Lower lobe of right lung (tissue), 2 donors: ENCODE measurements around the gene ST7. TPM values are rescaled to one million over a fixed set of nuclear protein-coding genes. Genes with fewer than 3 reads are reported as not detected.

Experiments used
- ATAC-seq, 2 donors: fragments of 200-7000 bp; cut with Tn5 transposase; one replicate each; pipeline ENCODE4 v1.9.1; 2020 to 2022; ENCODE audit warnings: mild to moderate bottlenecking in 2 of 2, moderate library complexity in 2 of 2
- DNase-seq: peaks from one replicate; pipeline ENCODE4 v3.0.0-alpha.2; 2020
- H3K27ac ChIP-seq: fragments of 200-600 bp; one replicate; pipeline ENCODE4 v1.8.0; 2022
- H3K27me3 ChIP-seq: fragments of 200-600 bp; one replicate; pipeline ENCODE4 v1.8.0; 2022; ENCODE audit warnings: low read depth
- H3K36me3 ChIP-seq: fragments of 200-600 bp; one replicate; pipeline ENCODE4 v1.8.0; 2022; ENCODE audit warnings: mild to moderate bottlenecking
- H3K4me1 ChIP-seq: fragments of 200-600 bp; one replicate; pipeline ENCODE4 v1.8.0; 2022
- H3K4me3 ChIP-seq: fragments of 200-600 bp; one replicate; pipeline ENCODE4 v1.8.0; 2022; ENCODE audit warnings: mild to moderate bottlenecking
- H3K9me3 ChIP-seq: fragments of 200-600 bp; one replicate; pipeline ENCODE4 v1.8.0; 2022
- CTCF ChIP-seq: fragments of 200-600 bp; IDR thresholded peaks from one replicate; pipeline ENCODE4 v1.8.0; 2022; ENCODE audit warnings: antibody characterized with exemption, mild to moderate bottlenecking
- intact Hi-C: fragments of 100-400 bp; cut with DNase I; formaldehyde crosslinking; loops from one replicate; pipeline ENCODE4 v1.11.0; 2022
- total RNA-seq: library from RNA; stranded (reverse); fragmentation: NEBNext Ultra II Directional; extraction: Animal tissue kit (Norgen Biotek cat#: 25700); gene quantifications from one replicate; pipeline ENCODE4 v1.2.1, GENCODE V29; 2021
- donor health status: DM: no; HTN: yes; CAD: no; lungs with severe emphysema.

Gene ST7
- total RNA-seq, 1 donor from 2014 or later = 51.1 TPM

DNA sequence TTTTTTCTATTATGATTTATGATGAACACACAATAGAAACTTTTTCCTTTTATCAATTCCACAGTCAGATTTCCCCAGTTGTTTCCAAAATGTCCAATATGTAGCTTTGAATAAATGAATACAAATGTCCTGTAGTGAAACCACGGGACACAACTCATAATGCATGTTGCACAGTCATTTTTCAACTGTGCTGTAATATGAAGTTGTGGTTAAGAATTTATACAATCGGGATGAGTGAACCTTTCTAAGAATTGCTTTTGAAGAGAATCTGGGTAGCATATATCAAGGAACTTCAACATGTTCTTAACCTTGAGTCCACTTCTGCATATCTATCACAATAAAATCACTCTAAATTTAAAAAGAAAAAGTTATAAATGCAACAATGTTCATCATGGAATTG, 14.6 kb upstream of the ST7 start:
- Histone ChIP-seq H3K27me3 (no peaks in the 10 kb centered on the region), H3K4me1 (no peaks in the 10 kb centered on the region), H3K4me3 (no peak overlapping the region), H3K27ac (no peak overlapping the region), H3K36me3 (no peaks in the 10 kb centered on the region), H3K9me3 (no peaks in the 10 kb centered on the region)
- intact Hi-C loops = loop anchor here (10.0 kb wide), 1 partner anchor 176 kb away; no protein-coding TSS in a partner anchor
- no peak for ATAC-seq
- DNase-seq = no peak
- no peak for TF ChIP-seq CTCF

- Histone ChIP-seq H3K27ac (no peak overlapping the region), H3K27me3 (no peaks in the 10 kb centered on the region), H3K9me3 (no peaks in the 10 kb centered on the region), H3K4me3 (no peak overlapping the region), H3K4me1 (no peaks in the 10 kb centered on the region), H3K36me3 (no peaks in the 10 kb centered on the region)
- intact Hi-C loops = no loop called here
- DNase-seq (no peak), ATAC-seq (no peak)
- TF ChIP-seq CTCF = no peak
Measured at GRCh38 chr7:116940689-116941370, 12.5 kb upstream of the ST7 start.

DNA sequence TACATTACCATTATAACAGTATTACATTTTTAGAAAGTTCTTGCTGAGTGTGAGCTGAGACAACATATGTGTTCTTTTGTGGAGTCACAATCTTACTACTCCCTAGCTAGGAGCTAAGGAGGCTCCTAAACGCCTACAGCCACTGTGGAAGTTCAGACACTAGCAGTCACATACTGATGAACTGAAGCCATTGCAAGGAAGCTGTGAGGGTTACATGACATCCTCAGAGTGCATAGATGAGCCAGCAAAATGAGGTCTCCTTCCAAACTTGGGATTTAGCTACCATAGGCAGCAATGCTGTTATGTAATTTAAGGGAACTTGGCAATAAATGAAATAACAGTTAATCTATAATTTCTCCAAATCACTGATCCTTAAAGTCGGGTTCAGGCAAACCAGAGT, 10.8 kb upstream of the ST7 start:
- H3K27me3 ChIP-seq = no peaks in the 10 kb centered on the region
- intact Hi-C loops = no loop called here
- H3K36me3 ChIP-seq = no peaks in the 10 kb centered on the region
- no peak overlapping the region for H3K4me3 ChIP-seq
- H3K4me1 ChIP-seq = no peaks in the 10 kb centered on the region
- ATAC-seq (no peak), DNase-seq (no peak)
- H3K9me3 ChIP-seq = no peaks in the 10 kb centered on the region
- H3K27ac ChIP-seq = no peak overlapping the region
- no peak for TF ChIP-seq CTCF

- Histone ChIP-seq H3K27ac (no peak overlapping the region), H3K9me3 (no peaks in the 10 kb centered on the region), H3K27me3 (no peaks in the 10 kb centered on the region), H3K4me1 (peaks cover 28% of the 10 kb centered on the region), H3K4me3 (no peak overlapping the region), H3K36me3 (no peaks in the 10 kb centered on the region)
- intact Hi-C loops = no loop called here
- TF ChIP-seq CTCF = no peak
- peak; percentile 88 to 89 for ATAC-seq
- DNase-seq = peak; percentile 62
Measured at GRCh38 chr7:116948934-116949333, 4.4 kb upstream of the ST7 start.

DNA sequence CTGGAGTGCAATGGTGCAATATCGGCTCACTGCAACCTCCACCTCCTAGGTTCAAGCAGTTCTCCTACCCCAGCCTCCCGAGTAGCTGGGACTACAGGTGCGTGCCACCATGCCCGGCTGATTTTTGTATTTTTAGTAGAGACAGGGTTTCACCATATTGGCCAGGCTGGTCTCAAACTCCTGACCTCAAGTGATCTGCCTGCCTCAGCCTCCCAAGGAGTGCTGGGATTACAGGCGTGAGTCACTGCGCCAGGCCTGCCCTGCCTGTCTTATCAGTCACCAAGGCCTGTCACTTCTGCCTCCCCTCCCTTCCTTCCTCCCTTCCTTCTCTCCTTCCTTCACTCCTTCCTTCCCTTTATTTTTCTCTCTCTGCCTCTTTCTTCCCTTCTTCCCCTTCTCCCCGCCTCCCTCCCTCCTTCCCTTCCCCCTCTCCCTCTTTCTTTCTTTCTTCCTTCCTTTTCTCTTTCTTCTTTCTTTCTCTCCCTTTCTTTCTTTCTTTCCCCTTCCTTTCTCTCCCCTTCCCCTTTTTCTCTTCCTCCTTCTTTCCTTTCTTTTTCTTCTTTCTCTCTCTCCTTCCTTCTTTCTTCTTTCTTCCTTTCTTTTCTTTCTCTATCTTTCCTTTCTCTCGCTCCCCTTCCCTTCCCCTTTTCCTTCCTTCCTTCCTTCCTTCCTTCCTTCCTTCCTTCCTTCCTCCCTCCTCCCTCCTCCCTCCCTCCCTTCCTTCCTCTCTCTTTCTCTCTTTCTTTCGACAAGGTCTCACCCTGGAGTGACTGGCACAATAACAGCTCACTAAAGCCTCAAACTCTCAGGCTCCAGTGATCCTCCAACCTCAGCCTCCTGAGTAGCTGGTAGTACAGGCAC, 3.1 kb upstream of the ST7 start:
- intact Hi-C loops = no loop called here
- H3K27ac ChIP-seq = no peak overlapping the region
- H3K9me3 ChIP-seq = no peaks in the 10 kb centered on the region
- H3K27me3 ChIP-seq = no peaks in the 10 kb centered on the region
- no peak for ATAC-seq
- H3K4me3 ChIP-seq = no peak overlapping the region
- TF ChIP-seq CTCF = no peak
- no peaks in the 10 kb centered on the region for H3K36me3 ChIP-seq
- no peak for DNase-seq
- peaks cover 35% of the 10 kb centered on the region for H3K4me1 ChIP-seq
